Measurements from ENCODE around the gene MYO1D. TPM values are rescaled to one million over a fixed set of nuclear protein-coding genes. Genes with fewer than 3 reads are reported as not detected.

The MYO1D gene
- total and polyA plus RNA-seq, 11 donors: 3.3 to 15.5 (median 8.9) TPM

DNA sequence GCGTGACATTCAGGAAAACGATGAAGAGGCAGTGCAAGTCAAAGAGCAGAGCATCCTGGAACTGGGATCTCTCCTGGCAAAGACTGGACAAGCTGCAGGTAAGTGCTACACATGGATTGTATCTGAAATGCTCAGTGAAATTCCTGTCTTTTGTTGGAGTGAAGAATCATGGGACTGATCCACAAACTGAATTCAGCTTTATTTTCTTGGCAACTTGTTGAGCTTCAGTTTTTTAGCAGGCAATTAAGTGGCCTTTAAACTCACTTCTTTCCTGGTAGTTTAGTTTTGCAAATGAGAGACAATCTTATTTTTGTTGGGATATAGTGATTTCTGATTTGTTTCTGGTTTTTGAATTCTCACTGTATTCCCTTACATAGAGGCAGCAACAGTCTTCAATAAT lies 430.0 kb downstream of the MYO1D start:
- ATAC-seq (no peak), DNase-seq (no peak)
- WGBS, 4 donors: 61 to 79% (median 71%) methylated on average over 2 of the region's 2 CpGs
- Histone ChIP-seq H3K27me3 (no peaks in the 10 kb centered on the region), H3K9me3 (no peaks in the 10 kb centered on the region), H3K36me3 (peaks cover 0 to 54% (median 51%) of the 10 kb centered on the region in 9 donors), H3K4me3 (no peak overlapping the region), H3K4me1 (peaks cover 0 to 36% (median 18%) of the 10 kb centered on the region in 12 donors), H3K27ac (no peak overlapping the region)
- TF ChIP-seq POLR2A (IDR thresholded peaks at IDR 0.05): no peak
- no peak for TF ChIP-seq CTCF (IDR thresholded peaks at IDR 0.05)
- intact Hi-C loops (cut with DNase I): loop anchor here in 1 of 10 donors (10.0 kb wide), 1 partner anchor 62 kb away; no protein-coding TSS in a partner anchor

GRCh38 chr17:32445971-32446370 lies 431.0 kb downstream of the MYO1D start:
- 57 to 73% (median 64%) methylated on average over 2 of the region's 2 CpGs for WGBS, 4 donors

DNA sequence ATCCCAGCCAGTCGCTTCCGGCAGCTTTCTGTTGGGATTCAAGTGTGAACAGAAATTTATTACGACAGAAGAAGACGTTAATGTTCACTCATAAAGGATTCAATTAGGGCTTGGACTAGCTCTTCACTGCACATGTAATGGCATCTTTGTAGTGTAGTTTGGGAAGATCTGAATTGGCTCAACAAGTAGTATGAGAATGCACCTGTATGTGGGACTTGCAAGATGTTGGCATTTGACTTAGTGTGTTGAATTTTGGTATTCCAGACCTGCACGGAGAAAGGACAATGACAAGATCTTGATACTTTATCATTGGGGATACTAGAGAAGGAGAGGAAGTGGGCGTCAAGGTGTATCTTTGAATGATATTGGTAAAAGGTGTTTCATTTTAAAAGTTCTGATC lies 431.4 kb downstream of the MYO1D start:
- intact Hi-C loops (cut with DNase I): loop anchor here in 1 of 10 donors (10.0 kb wide), 1 partner anchor 61 kb away; no protein-coding TSS in a partner anchor
- H3K4me1 ChIP-seq: peaks cover 0 to 33% (median 18%) of the 10 kb centered on the region in 12 donors
- ATAC-seq: no peak
- peaks cover 0 to 40% (median 37%) of the 10 kb centered on the region in 9 donors for H3K36me3 ChIP-seq
- no peaks in the 10 kb centered on the region for H3K9me3 ChIP-seq
- TF ChIP-seq CTCF (IDR thresholded peaks at IDR 0.05) (no peak), POLR2A (IDR thresholded peaks at IDR 0.05) (no peak)
- no peak for DNase-seq
- peak overlapping the region in 9 of 12 donors; percentile 76 to 93 (median 84) for H3K27ac ChIP-seq
- WGBS, 4 donors: 12 to 16% (median 14%) methylated on average over 6 of the region's 6 CpGs
- no peaks in the 10 kb centered on the region for H3K27me3 ChIP-seq
- peak overlapping the region; percentile 66 to 98 (median 88) for H3K4me3 ChIP-seq

More at GRCh38 chr17:32445971-32446370, 431.0 kb downstream of the MYO1D start:
- DNase-seq (no peak), ATAC-seq (no peak)
- H3K4me3 ChIP-seq: peak overlapping the region in 10 of 12 donors; percentile 66 to 98 (median 90)
- no peaks in the 10 kb centered on the region for H3K9me3 ChIP-seq
- peaks cover 0 to 36% (median 18%) of the 10 kb centered on the region in 12 donors for H3K4me1 ChIP-seq
- H3K36me3 ChIP-seq: peaks cover 0 to 44% (median 41%) of the 10 kb centered on the region in 9 donors
- no peak for TF ChIP-seq POLR2A (IDR thresholded peaks at IDR 0.05)
- no peak for TF ChIP-seq CTCF (IDR thresholded peaks at IDR 0.05)
- intact Hi-C loops (cut with DNase I): loop anchor here in 1 of 10 donors (10.0 kb wide), 1 partner anchor 61 kb away; no protein-coding TSS in a partner anchor
- H3K27ac ChIP-seq: peak overlapping the region in 1 of 12 donors; percentile 91
- H3K27me3 ChIP-seq: no peaks in the 10 kb centered on the region

GRCh38 chr17:32445074-32445415 lies 431.9 kb downstream of the MYO1D start:
- no peak for TF ChIP-seq CTCF (IDR thresholded peaks at IDR 0.05)
- TF ChIP-seq POLR2A (IDR thresholded peaks at IDR 0.05): no peak
- WGBS, 4 donors: 0 to 1% (median 0%) methylated on average over 9 to 14 of the region's 14 CpGs
- Histone ChIP-seq H3K4me1 (peaks cover 0 to 32% (median 18%) of the 10 kb centered on the region in 12 donors), H3K4me3 (peak overlapping the region; percentile 66 to 98 (median 88)), H3K9me3 (no peaks in the 10 kb centered on the region), H3K27me3 (no peaks in the 10 kb centered on the region), H3K36me3 (peaks cover 0 to 35% (median 33%) of the 10 kb centered on the region in 9 donors), H3K27ac (peak overlapping the region; percentile 19 to 93 (median 84))
- ATAC-seq (peak; percentile 23 to 67 (median 54)), DNase-seq (peak in 3 of 5 donors; percentile 16 to 53 (median 35))
- intact Hi-C loops (cut with DNase I): loop anchor here in 1 of 10 donors (10.0 kb wide), 1 partner anchor 60 kb away; no protein-coding TSS in a partner anchor
